Duodenal mucosa (tissue), 2 donors: ENCODE data around the gene GRIN2A.

Source experiments
- H3K27ac ChIP-seq: one replicate; pipeline ENCODE4 v1.7.0; 2013; ENCODE audit warnings: low read depth, low read length
- H3K27me3 ChIP-seq, 2 donors: one replicate each; pipeline ENCODE4 v1.7.0; 2013; ENCODE audit warnings: low read length in 2 of 2, control low read depth in 1 of 2; ENCODE audit not compliant: insufficient read depth in 2 of 2, control insufficient read depth in 1 of 2
- H3K36me3 ChIP-seq, 2 donors: one replicate each; pipeline ENCODE4 v1.7.0; 2013; ENCODE audit warnings: low read length in 2 of 2, control low read depth in 1 of 2; ENCODE audit not compliant: insufficient read depth in 2 of 2, control insufficient read depth in 1 of 2
- H3K4me1 ChIP-seq, 2 donors: one replicate each; pipeline ENCODE4 v1.7.0; 2013; ENCODE audit warnings: low read length in 2 of 2, control low read depth in 1 of 2; ENCODE audit not compliant: insufficient read depth in 2 of 2, control insufficient read depth in 1 of 2
- H3K4me3 ChIP-seq, 2 donors: one replicate each; pipeline ENCODE4 v1.7.0; 2013; ENCODE audit warnings: low read length in 2 of 2, low read depth in 1 of 2
- H3K9ac ChIP-seq, 2 donors: one replicate each; pipeline ENCODE4 v1.7.0; 2013; ENCODE audit warnings: low read length in 2 of 2, low read depth in 1 of 2
- H3K9me3 ChIP-seq, 2 donors: one replicate each; pipeline ENCODE4 v1.7.0; 2013; ENCODE audit warnings: low read length in 2 of 2, control low read depth in 1 of 2; ENCODE audit not compliant: control insufficient read depth in 1 of 2

Gene GRIN2A

DNA sequence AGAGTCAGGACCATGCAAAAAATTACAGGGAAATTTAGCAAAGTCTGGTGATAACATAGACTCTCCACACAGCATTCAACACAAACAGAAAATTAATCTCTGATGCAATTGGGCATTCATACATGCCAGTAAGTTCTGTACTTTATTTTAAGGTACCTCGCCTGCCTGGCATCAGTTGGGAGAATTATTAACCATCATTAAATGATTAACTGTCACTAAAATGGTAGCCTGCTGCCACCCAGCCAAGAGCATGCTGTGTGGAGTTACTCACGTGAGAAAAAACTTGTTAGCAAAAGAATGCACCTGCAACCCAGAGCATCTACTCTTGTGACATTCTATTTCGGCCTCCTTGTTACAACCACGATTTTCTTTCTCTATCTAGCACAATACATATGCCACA, 117.2 kb downstream of the GRIN2A start:
- no peaks in the 10 kb centered on the region for H3K4me1 ChIP-seq
- H3K4me3 ChIP-seq: no peak overlapping the region
- no peaks in the 10 kb centered on the region for H3K36me3 ChIP-seq
- no peak overlapping the region for H3K9ac ChIP-seq
- no peaks in the 10 kb centered on the region for H3K27me3 ChIP-seq
- no peak overlapping the region for H3K27ac ChIP-seq
- no peaks in the 10 kb centered on the region for H3K9me3 ChIP-seq

GRCh38 chr16:10048850-10049249, 133.4 kb downstream of the GRIN2A start:
- no peaks in the 10 kb centered on the region for H3K36me3 ChIP-seq
- no peak overlapping the region for H3K9ac ChIP-seq
- H3K4me1 ChIP-seq: peaks cover 0 to 3% of the 10 kb centered on the region in 2 donors
- H3K27ac ChIP-seq: no peak overlapping the region
- H3K27me3 ChIP-seq: no peaks in the 10 kb centered on the region
- no peak overlapping the region for H3K4me3 ChIP-seq
- no peaks in the 10 kb centered on the region for H3K9me3 ChIP-seq

DNA sequence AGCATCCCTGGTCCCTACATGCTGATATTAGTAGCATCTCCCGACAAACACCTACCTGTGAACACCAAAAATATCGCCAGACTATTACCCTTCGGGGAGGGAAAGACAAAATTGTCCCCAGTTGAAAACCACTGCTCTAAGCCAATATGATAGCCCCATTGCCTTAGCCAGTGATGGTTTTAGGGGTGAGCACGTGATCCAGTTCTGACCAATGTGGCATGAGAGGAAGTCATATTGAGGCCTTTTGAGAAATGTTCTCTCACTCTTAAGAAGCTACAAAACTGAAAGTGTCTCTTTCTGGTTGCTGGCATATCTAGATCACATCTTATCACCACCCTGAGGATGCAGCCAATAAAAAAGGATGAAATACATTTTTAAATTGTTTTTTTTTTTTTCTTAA, 136.3 kb downstream of the GRIN2A start:
- H3K4me3 ChIP-seq: no peak overlapping the region
- H3K27me3 ChIP-seq: no peaks in the 10 kb centered on the region
- H3K9ac ChIP-seq: no peak overlapping the region
- no peaks in the 10 kb centered on the region for H3K36me3 ChIP-seq
- H3K9me3 ChIP-seq: no peaks in the 10 kb centered on the region
- H3K27ac ChIP-seq: no peak overlapping the region
- H3K4me1 ChIP-seq: peaks cover 0 to 3% of the 10 kb centered on the region in 2 donors

GRCh38 chr16:10045291-10045775, 136.9 kb downstream of the GRIN2A start:
- no peak overlapping the region for H3K4me3 ChIP-seq
- no peak overlapping the region for H3K9ac ChIP-seq
- no peak overlapping the region for H3K27ac ChIP-seq
- H3K4me1 ChIP-seq: peaks cover 0 to 3% of the 10 kb centered on the region in 2 donors
- no peaks in the 10 kb centered on the region for H3K9me3 ChIP-seq
- H3K36me3 ChIP-seq: no peaks in the 10 kb centered on the region
- H3K27me3 ChIP-seq: peaks cover 0 to 1% of the 10 kb centered on the region in 2 donors

- Histone ChIP-seq H3K9me3 (no peaks in the 10 kb centered on the region), H3K27me3 (peaks cover 0 to 7% of the 10 kb centered on the region in 2 donors), H3K9ac (no peak overlapping the region), H3K4me1 (no peaks in the 10 kb centered on the region), H3K4me3 (no peak overlapping the region), H3K36me3 (no peaks in the 10 kb centered on the region), H3K27ac (no peak overlapping the region)
Observed at GRCh38 chr16:10040136-10041080, 141.8 kb downstream of the GRIN2A start.

GRCh38 chr16:10039220-10040096, 142.8 kb downstream of the GRIN2A start:
- Histone ChIP-seq H3K27ac (no peak overlapping the region), H3K9me3 (no peaks in the 10 kb centered on the region), H3K9ac (no peak overlapping the region), H3K4me1 (no peaks in the 10 kb centered on the region), H3K27me3 (peaks cover 0 to 7% of the 10 kb centered on the region in 2 donors), H3K36me3 (no peaks in the 10 kb centered on the region), H3K4me3 (no peak overlapping the region)

DNA sequence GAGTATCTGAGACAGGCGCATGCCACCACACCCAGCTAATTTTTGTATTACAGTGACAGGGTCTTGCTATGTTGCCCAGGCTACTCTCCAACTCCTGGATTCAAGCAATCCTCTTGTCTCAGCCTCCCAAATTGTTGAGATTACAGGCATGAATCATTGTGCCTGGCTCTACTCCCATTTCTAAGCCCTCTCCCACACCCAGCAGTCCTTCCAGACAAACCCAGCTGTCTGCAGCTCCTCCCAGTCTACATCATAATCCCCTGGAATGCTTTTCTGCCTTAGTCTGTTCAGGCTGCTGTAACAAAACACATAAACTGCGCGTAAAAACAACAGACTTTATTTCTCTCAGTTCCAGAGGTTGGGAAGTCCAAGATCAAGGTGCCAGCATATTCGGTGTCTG, 144.5 kb downstream of the GRIN2A start:
- peaks cover 0 to 7% of the 10 kb centered on the region in 2 donors for H3K27me3 ChIP-seq
- H3K9ac ChIP-seq: no peak overlapping the region
- no peak overlapping the region for H3K4me3 ChIP-seq
- H3K36me3 ChIP-seq: no peaks in the 10 kb centered on the region
- no peaks in the 10 kb centered on the region for H3K4me1 ChIP-seq
- no peak overlapping the region for H3K27ac ChIP-seq
- no peaks in the 10 kb centered on the region for H3K9me3 ChIP-seq

GRCh38 chr16:10036956-10037355, 145.3 kb downstream of the GRIN2A start:
- no peaks in the 10 kb centered on the region for H3K9me3 ChIP-seq
- H3K4me3 ChIP-seq: no peak overlapping the region
- peaks cover 0 to 7% of the 10 kb centered on the region in 2 donors for H3K27me3 ChIP-seq
- no peak overlapping the region for H3K27ac ChIP-seq
- no peak overlapping the region for H3K9ac ChIP-seq
- no peaks in the 10 kb centered on the region for H3K4me1 ChIP-seq
- H3K36me3 ChIP-seq: no peaks in the 10 kb centered on the region

DNA sequence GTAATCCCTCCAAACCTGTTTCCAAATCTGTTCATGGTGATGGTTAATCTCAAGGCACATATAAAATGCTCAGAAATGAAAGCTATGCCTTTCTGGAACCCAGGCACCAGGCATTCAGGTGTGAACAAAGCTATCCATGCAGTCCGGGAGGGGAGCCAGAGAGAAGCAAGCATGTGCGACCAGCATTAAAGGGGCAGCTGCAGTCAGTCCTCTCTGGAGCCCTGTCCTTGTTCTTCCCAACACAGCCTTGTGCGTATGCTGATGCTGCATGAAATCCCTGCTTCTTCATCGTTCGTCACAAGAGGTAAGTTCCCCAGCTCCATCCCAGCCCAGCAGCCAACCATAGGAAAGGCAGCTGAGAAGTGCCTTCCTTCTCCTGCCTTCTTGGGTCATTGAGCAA, 148.7 kb downstream of the GRIN2A start:
- Histone ChIP-seq H3K36me3 (no peaks in the 10 kb centered on the region), H3K27me3 (no peaks in the 10 kb centered on the region), H3K4me1 (no peaks in the 10 kb centered on the region), H3K9me3 (no peaks in the 10 kb centered on the region), H3K4me3 (no peak overlapping the region), H3K9ac (no peak overlapping the region), H3K27ac (no peak overlapping the region)

DNA sequence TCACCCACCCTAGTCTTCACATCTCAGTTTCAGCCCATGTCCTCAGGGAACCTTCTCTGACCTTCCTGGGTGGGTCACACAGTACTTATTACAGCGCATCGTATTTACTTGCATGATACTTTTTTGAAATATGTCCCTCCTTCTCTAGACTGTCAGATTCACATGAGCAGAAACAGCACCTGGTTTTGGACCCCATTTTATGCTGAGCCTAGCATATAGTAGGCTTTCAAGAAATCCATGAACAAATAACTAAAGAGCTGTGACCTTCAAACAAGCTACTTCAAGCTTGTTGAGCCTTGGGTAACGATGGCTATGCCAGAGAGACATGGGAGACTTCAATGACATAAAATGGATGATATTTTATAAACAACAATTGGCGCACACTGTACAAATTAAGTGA, 150.3 kb downstream of the GRIN2A start:
- H3K9ac ChIP-seq: no peak overlapping the region
- H3K27me3 ChIP-seq: no peaks in the 10 kb centered on the region
- no peaks in the 10 kb centered on the region for H3K36me3 ChIP-seq
- no peaks in the 10 kb centered on the region for H3K9me3 ChIP-seq
- H3K4me1 ChIP-seq: no peaks in the 10 kb centered on the region
- no peak overlapping the region for H3K4me3 ChIP-seq
- H3K27ac ChIP-seq: no peak overlapping the region
